DMS114 treated with DMSO at 0.1 percent for 48 hours (cell line): ENCODE measurements around the gene TTC33.
A peak's percentile ranks its signal among the peaks of the same experiment; 100 is the strongest.
"Not testable (repeated sequence)": the region's sequence is repeated elsewhere in the genome, so short reads cannot be mapped to it uniquely, and the experiment has no call there.

Source experiments
- DNase-seq: peaks from one replicate; lab custom pipeline; 2025; ENCODE audit not compliant: unreplicated experiment; lab: John Stamatoyannopoulos, UW

Gene TTC33

GRCh38 chr5:40680741-40681362 is 74.9 kb downstream of the TTC33 start:
- no peak for DNase-seq

GRCh38 chr5:40679913-40680681 is 75.7 kb downstream of the TTC33 start, which contains the start of gene PTGER4:
Gene PTGER4, plus strand, starts transcription at chr5:40679915. Its CDS starts 1,079 bp downstream, at chr5:40680994.
- no peak for DNase-seq

- DNase-seq = peak; percentile 63
Observed at GRCh38 chr5:40679148-40679912, 76.4 kb downstream of the TTC33 start.

GRCh38 chr5:40678460-40679147 is 77.2 kb downstream of the TTC33 start:
- no peak for DNase-seq

GRCh38 chr5:40678026-40678425 is 77.7 kb downstream of the TTC33 start:
- DNase-seq = no peak

- DNase-seq = no peak
Observed at GRCh38 chr5:40677456-40677855, 78.3 kb downstream of the TTC33 start.

- no peak for DNase-seq
Observed at GRCh38 chr5:40676613-40677343, 79.0 kb downstream of the TTC33 start.

- DNase-seq = no peak
Observed at GRCh38 chr5:40675396-40676133, 80.2 kb downstream of the TTC33 start.

- no peak for DNase-seq
Observed at GRCh38 chr5:40674661-40675235, 81.0 kb downstream of the TTC33 start.

GRCh38 chr5:40672425-40672824 is 83.3 kb downstream of the TTC33 start:
- DNase-seq = no peak

GRCh38 chr5:40669606-40670390 is 86.0 kb downstream of the TTC33 start:
- no peak for DNase-seq

- DNase-seq = no peak
Observed at GRCh38 chr5:40667161-40667663, 88.5 kb downstream of the TTC33 start.

- no peak for DNase-seq
Observed at GRCh38 chr5:40666657-40667056, 89.1 kb downstream of the TTC33 start.

GRCh38 chr5:40665635-40666298 is 90.0 kb downstream of the TTC33 start:
- DNase-seq = no peak

GRCh38 chr5:40660751-40661150 is 95.0 kb downstream of the TTC33 start:
- no peak for DNase-seq

GRCh38 chr5:40656766-40657165 is 99.0 kb downstream of the TTC33 start:
- no peak for DNase-seq

GRCh38 chr5:40656091-40656490 is 99.7 kb downstream of the TTC33 start:
- DNase-seq = not testable (repeated sequence)

GRCh38 chr5:40655138-40655537 is 100.6 kb downstream of the TTC33 start:
- DNase-seq = no peak
